PC-3 (cell line): ENCODE data around the gene SYP. TPM values are rescaled to one million over a fixed set of nuclear protein-coding genes. Genes with fewer than 3 reads are reported as not detected.

ENCODE experiments used
- ATAC-seq: fragments of 200-7000 bp; cut with Tn5 transposase; 2 replicates; pipeline ENCODE4 v1.9.1; 2020; ENCODE audit warnings: mild to moderate bottlenecking, moderate library complexity
- BruUV-seq: library from RNA; stranded (reverse); fragments of 400-500 nt; replicated peaks from 2 replicates; lab custom pipeline; 2021; lab: Mats Ljungman, UMichigan
- CTCF ChIA-PET: fragments of 300-600 bp; sonication (Branson Sonifier 250); formaldehyde crosslinking; loops from one replicate; lab custom pipeline; 2022; ENCODE audit warnings: antibody characterized with exemption; lab: Charles Lee
- POLR2A ChIA-PET: fragments of 300-600 bp; sonication (Branson Sonifier 250); formaldehyde crosslinking; loops from one replicate; lab custom pipeline; 2022; ENCODE audit warnings: antibody characterized with exemption; ENCODE audit not compliant: unreplicated experiment; lab: Charles Lee
- DNase-seq: peaks from one replicate; pipeline ENCODE4 v3.0.0-alpha.2; 2015
- H2AFZ ChIP-seq: fragments of 300-600 bp; sonication (generic); 2 replicates; pipeline ENCODE4 v1.6.0; 2016; ENCODE audit warnings: antibody characterized with exemption, low read length
- H3F3A ChIP-seq: fragments of 300-600 bp; sonication (generic); one replicate; pipeline ENCODE4 v1.6.0; 2017; ENCODE audit warnings: antibody characterized with exemption, low read length, control low read depth, mild to moderate bottlenecking; ENCODE audit not compliant: unreplicated experiment
- H3K27ac ChIP-seq: fragments of 300-600 bp; sonication (generic); 2 replicates; pipeline ENCODE4 v1.5.1; 2016; ENCODE audit warnings: mild to moderate bottlenecking, low read length
- H3K27me3 ChIP-seq: fragments of 300-600 bp; sonication (generic); 2 replicates; pipeline ENCODE4 v1.6.1; 2016; ENCODE audit warnings: low read length, mixed read lengths
- H3K36me3 ChIP-seq: fragments of 300-600 bp; sonication (generic); 2 replicates; pipeline ENCODE4 v1.6.1; 2016; ENCODE audit warnings: low read depth, mixed run types, low read length, mixed read lengths
- H3K4me1 ChIP-seq: fragments of 300-600 bp; sonication (generic); 2 replicates; pipeline ENCODE4 v1.5.1; 2016; ENCODE audit warnings: low read length; ENCODE audit not compliant: insufficient read depth
- H3K4me2 ChIP-seq: fragments of 300-600 bp; sonication (generic); 2 replicates; pipeline ENCODE4 v1.6.0; 2016; ENCODE audit warnings: low read length
- H3K4me3 ChIP-seq: fragments of 300-600 bp; sonication (generic); 2 replicates; pipeline ENCODE4 v1.5.1; 2016; ENCODE audit warnings: mild to moderate bottlenecking, low read length, mixed read lengths
- H3K79me2 ChIP-seq: fragments of 300-600 bp; sonication (generic); 2 replicates; pipeline ENCODE4 v1.6.1; 2017; ENCODE audit warnings: low read length, mixed read lengths
- H3K9ac ChIP-seq: fragments of 300-600 bp; sonication (generic); 2 replicates; pipeline ENCODE4 v1.6.0; 2016; ENCODE audit warnings: mild to moderate bottlenecking, low read length
- H3K9me2 ChIP-seq: fragments of 300-600 bp; sonication (generic); replicated peaks from 2 replicates; pipeline ENCODE4 v1.6.1; 2016; ENCODE audit warnings: mixed run types, low read length, mixed read lengths
- H3K9me3 ChIP-seq: fragments of 300-600 bp; sonication (generic); 2 replicates; pipeline ENCODE4 v1.6.1; 2016; ENCODE audit warnings: low read length, mixed read lengths
- H4K20me1 ChIP-seq: fragments of 300-600 bp; sonication (generic); 2 replicates; pipeline ENCODE4 v1.6.1; 2016; ENCODE audit warnings: low read length, mixed read lengths
- EZH2 ChIP-seq: fragments of 300-600 bp; sonication (generic); IDR thresholded peaks from one replicate; pipeline ENCODE4 v1.6.1; 2017; ENCODE audit warnings: antibody characterized with exemption, mild to moderate bottlenecking, low read length; ENCODE audit not compliant: unreplicated experiment
- EZH2phosphoT487 ChIP-seq: fragments of 300-600 bp; sonication (generic); IDR thresholded peaks from 2 replicates; pipeline ENCODE4 v1.6.1; 2018; ENCODE audit warnings: mild to moderate bottlenecking, antibody characterized with exemption, low read length, borderline replicate concordance
- intact Hi-C: fragments of 100-400 bp; cut with micrococcal nuclease; formaldehyde crosslinking; loops from 2 replicates; pipeline ENCODE4 v1.9.0; 2023
- total RNA-seq: library from RNA; depleted of rRNA; stranded (reverse); fragments of >200 nt; gene quantifications from 2 replicates; pipeline ENCODE4 v1.2.3, GENCODE V29; 2014
- TF ChIP-seq, protein P1 (sequence below): fragments of 300-600 bp; sonication (generic); conservative IDR thresholded peaks from 2 replicates; pipeline ENCODE4 v1.5.1; 2017; ENCODE audit warnings: antibody characterized with exemption, low read depth, mild to moderate bottlenecking, low read length

Gene SYP
- total RNA-seq, 1 experiment from 2014 or later, result 0.47 TPM

DNA sequence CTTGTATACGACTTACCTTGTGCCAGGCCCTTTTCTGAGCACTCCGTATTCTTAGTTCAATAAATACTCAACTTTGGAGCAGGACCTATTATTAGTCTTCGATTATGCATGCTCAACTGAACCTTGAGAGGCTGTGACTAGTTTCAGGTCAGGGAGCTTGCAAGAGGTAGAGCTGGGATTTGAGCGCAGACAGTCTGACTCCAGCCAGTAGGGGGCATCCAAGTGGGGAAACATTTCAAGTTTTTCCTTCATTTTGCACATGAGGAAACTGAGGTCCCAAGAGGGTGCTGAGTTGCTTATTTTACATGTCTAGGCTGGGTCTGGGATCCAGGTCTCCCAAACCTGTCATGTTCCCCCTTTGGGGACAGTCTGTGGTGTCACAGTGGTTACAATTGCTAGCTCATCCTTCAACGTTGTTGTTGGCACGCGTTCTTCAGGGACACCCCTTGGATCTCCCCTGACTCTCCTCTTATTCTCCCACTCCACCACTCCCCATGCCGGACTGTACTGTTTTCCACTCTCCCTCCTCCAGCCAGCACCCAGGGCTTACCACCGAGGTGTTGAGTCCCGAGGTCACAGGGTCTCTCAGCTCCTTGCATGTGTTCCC is 7.2 kb downstream of the SYP start:
- H3K9me3 ChIP-seq, result no peaks in the 10 kb centered on the region
- no peaks in the 10 kb centered on the region for H3F3A ChIP-seq
- no peak overlapping the region for H3K9ac ChIP-seq
- CTCF ChIA-PET, result interaction anchor here (0.6 kb wide), 1 partner anchor 100 kb away, joined by 3 read pairs; no protein-coding TSS in a partner anchor
- H3K27ac ChIP-seq, result no peak overlapping the region
- ATAC-seq, result no peak
- no peaks in the 10 kb centered on the region for H3K9me2 ChIP-seq
- POLR2A ChIA-PET, result no interaction called here
- no peaks in the 10 kb centered on the region for H4K20me1 ChIP-seq
- H3K27me3 ChIP-seq, result no peaks in the 10 kb centered on the region
- H3K4me3 ChIP-seq, result no peak overlapping the region
- no peak for TF ChIP-seq EZH2phosphoT487
- TF ChIP-seq, protein P1, sequence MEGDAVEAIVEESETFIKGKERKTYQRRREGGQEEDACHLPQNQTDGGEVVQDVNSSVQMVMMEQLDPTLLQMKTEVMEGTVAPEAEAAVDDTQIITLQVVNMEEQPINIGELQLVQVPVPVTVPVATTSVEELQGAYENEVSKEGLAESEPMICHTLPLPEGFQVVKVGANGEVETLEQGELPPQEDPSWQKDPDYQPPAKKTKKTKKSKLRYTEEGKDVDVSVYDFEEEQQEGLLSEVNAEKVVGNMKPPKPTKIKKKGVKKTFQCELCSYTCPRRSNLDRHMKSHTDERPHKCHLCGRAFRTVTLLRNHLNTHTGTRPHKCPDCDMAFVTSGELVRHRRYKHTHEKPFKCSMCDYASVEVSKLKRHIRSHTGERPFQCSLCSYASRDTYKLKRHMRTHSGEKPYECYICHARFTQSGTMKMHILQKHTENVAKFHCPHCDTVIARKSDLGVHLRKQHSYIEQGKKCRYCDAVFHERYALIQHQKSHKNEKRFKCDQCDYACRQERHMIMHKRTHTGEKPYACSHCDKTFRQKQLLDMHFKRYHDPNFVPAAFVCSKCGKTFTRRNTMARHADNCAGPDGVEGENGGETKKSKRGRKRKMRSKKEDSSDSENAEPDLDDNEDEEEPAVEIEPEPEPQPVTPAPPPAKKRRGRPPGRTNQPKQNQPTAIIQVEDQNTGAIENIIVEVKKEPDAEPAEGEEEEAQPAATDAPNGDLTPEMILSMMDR, result peak; percentile 78
- DNase-seq, result peak; percentile 41
- BruUV-seq, result no TSS peak
- H3K4me2 ChIP-seq, result peak overlapping the region; percentile 84; the same call in 1 of the 2 replicates
- H2AFZ ChIP-seq, result no peak overlapping the region
- H3K79me2 ChIP-seq, result 0 out of 2 replicates have a peak, but pooled peaks cover 6% of the 10 kb centered on the region
- no peaks in the 10 kb centered on the region for H3K36me3 ChIP-seq
- intact Hi-C loops, result loop anchor here (10.0 kb wide), 1 partner anchor 562 kb away; no protein-coding TSS in a partner anchor
- peaks cover 10% of the 10 kb centered on the region for H3K4me1 ChIP-seq

DNA sequence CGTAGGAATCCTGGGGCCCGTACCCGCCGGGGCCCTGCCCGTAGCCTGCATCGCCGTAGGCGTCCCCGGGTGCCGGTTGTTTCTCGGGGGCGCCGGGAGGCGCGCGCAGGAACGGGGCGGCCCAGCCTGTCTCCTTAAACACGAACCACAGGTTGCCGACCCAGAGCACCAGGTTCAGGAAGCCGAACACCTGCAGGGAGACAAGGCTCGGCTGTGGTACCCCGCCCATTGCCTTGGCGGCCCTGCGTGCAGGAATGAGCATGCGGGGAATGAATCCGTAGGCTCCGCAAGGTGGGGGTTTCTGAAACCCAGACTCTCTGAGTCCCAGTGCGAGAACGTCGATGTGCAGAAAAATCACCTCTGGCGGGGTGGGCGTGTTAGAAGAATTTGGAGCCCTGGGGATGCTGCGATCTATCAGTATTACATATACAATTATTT is 8.4 kb downstream of the SYP start:
- Histone ChIP-seq H3F3A (no peaks in the 10 kb centered on the region), H3K27ac (peak overlapping the region; percentile 39), H3K9ac (peak overlapping the region; percentile 89), H3K27me3 (no peaks in the 10 kb centered on the region), H3K79me2 (0 out of 2 replicates have a peak, but pooled peaks cover 6% of the 10 kb centered on the region), H3K9me3 (no peaks in the 10 kb centered on the region), H3K9me2 (no peaks in the 10 kb centered on the region), H3K4me3 (peak overlapping the region; percentile 87), H3K4me1 (peaks cover 17% of the 10 kb centered on the region), H4K20me1 (no peaks in the 10 kb centered on the region), H3K4me2 (peak overlapping the region; percentile 84), H3K36me3 (no peaks in the 10 kb centered on the region), H2AFZ (peak overlapping the region; percentile 74)
- ATAC-seq (peak; percentile 0), DNase-seq (no peak)
- BruUV-seq, result TSS peak; percentile 75
- no peak for TF ChIP-seq EZH2phosphoT487
- TF ChIP-seq, protein P1, result no peak
- no peak for TF ChIP-seq EZH2
- intact Hi-C loops, result loop anchor here (1.0 to 10.0 kb wide), 2 partner anchors 78 to 563 kb away; partner anchors contain the start of gene PPP1R3F
- ChIA-PET CTCF (interaction anchor here (1.3 kb wide), 1 partner anchor 36 kb away, joined by 11 read pairs; no protein-coding TSS in a partner anchor), POLR2A (interaction anchor here (0.7 to 1.3 kb wide), 2 partner anchors 78 to 687 kb away, joined by 3 to 11 read pairs; partner anchors contain the start of genes PPP1R3F and USP27X)
